HCT116 (cell line): ENCODE results near the gene LUZP2. TPM values are rescaled to one million over a fixed set of nuclear protein-coding genes. Genes with fewer than 3 reads are reported as not detected.

ENCODE experiments used
- ATAC-seq: fragments of 200-7000 bp; cut with Tn5 transposase; 2 replicates; pipeline ENCODE4 v1.9.1; 2020; ENCODE audit warnings: mild to moderate bottlenecking, moderate library complexity
- BruUV-seq: library from RNA; stranded (reverse); fragments of 400-500 nt; replicated peaks from 2 replicates; lab custom pipeline; 2021; lab: Mats Ljungman, UMichigan
- CTCF ChIA-PET: fragments of 300-600 bp; sonication (Branson Sonifier 250); formaldehyde crosslinking; loops from one replicate; lab custom pipeline; 2021; ENCODE audit warnings: antibody characterized with exemption; lab: Charles Lee
- POLR2A ChIA-PET: fragments of 300-600, 350-600 bp; sonication (Branson Sonifier 250); formaldehyde crosslinking; loops from one replicate; lab custom pipeline; 2021; ENCODE audit warnings: antibody characterized with exemption; lab: Charles Lee
- RAD21 ChIA-PET, 2 experiments: fragments of 300-600 bp; sonication (Branson Sonifier 250); formaldehyde crosslinking; loops; one replicate each; lab custom pipeline; 2023; ENCODE audit warnings: low total read pairs in 2 of 2; ENCODE audit not compliant: uncharacterized antibody in 2 of 2, unreplicated experiment in 2 of 2, low non-redundant PET in 1 of 2; lab: Charles Lee
- DNase-seq: peaks from one replicate; pipeline ENCODE4 v3.0.0-alpha.2; 2010; ENCODE audit warnings: low read depth, low spot score
- H2AFZ ChIP-seq: fragments of 200-600 bp; shearing (Covaris generic), sonication (generic); 2 replicates; pipeline ENCODE4 v1.6.1; 2017; ENCODE audit warnings: low read depth, mixed run types, mixed read lengths, antibody characterized with exemption, low read length; ENCODE audit not compliant: poor library complexity, severe bottlenecking
- H3K27ac ChIP-seq: 2 replicates; pipeline ENCODE4 v1.5.1; 2012; ENCODE audit warnings: low read depth, low read length
- H3K27me3 ChIP-seq: fragments of 200-600 bp; sonication (generic); 2 replicates; pipeline ENCODE4 v1.6.1; 2016; ENCODE audit warnings: mixed run types, low read length, mixed read lengths; ENCODE audit not compliant: insufficient read depth
- H3K36me3 ChIP-seq, 2 experiments: fragments of 200-500 bp in 1 of 2; fragments of 200-600 bp in 1 of 2; sonication (Bioruptor generic) in 1 of 2; sonication (generic) in 1 of 2; 2 replicates each; pipeline versions ENCODE4 v1.5.1 to v1.6.1; 2014 to 2016; ENCODE audit warnings: low read length in 2 of 2, inconsistent platforms in 1 of 2, mixed read lengths in 1 of 2, mixed run types in 1 of 2; ENCODE audit not compliant: insufficient read depth in 2 of 2, control insufficient read depth in 1 of 2
- H3K4me1 ChIP-seq, 2 experiments: fragments of 200-600 bp in 1 of 2; sonication (generic) in 1 of 2; 2 replicates each; pipeline versions ENCODE4 v1.5.1 to v1.6.1; 2012 to 2017; ENCODE audit warnings: low read length in 2 of 2, inconsistent platforms in 1 of 2, mild to moderate bottlenecking in 1 of 2, mixed read lengths in 1 of 2, mixed run types in 1 of 2, moderate library complexity in 1 of 2; ENCODE audit not compliant: insufficient read depth in 2 of 2, control insufficient read depth in 1 of 2
- H3K4me2 ChIP-seq: fragments of 200-600 bp; sonication (generic); 2 replicates; pipeline ENCODE4 v1.6.1; 2017; ENCODE audit warnings: mixed run types, low read length, mixed read lengths
- H3K4me3 ChIP-seq, 2 experiments: fragments of 200-600 bp in 1 of 2; sonication (generic) in 1 of 2; replicated peaks in 1 of 2; 2 replicates each; pipeline ENCODE4 v1.5.1; 2011 to 2016; ENCODE audit warnings: low read length in 2 of 2, control low read depth in 1 of 2, low read depth in 1 of 2, mild to moderate bottlenecking in 1 of 2, mixed read lengths in 1 of 2, mixed run types in 1 of 2
- H3K79me2 ChIP-seq: fragments of 200-600 bp; sonication (generic); 2 replicates; pipeline ENCODE4 v1.6.1; 2017; ENCODE audit warnings: mild to moderate bottlenecking, mixed run types, low read length, moderate library complexity, mixed read lengths; ENCODE audit not compliant: insufficient read depth
- H3K9ac ChIP-seq: fragments of 200-600 bp; sonication (generic); 2 replicates; pipeline ENCODE4 v1.6.1; 2016; ENCODE audit warnings: low read length, mixed read lengths
- H3K9me2 ChIP-seq: fragments of 200-600 bp; sonication (generic), shearing (Covaris generic); 2 replicates; pipeline ENCODE4 v1.6.1; 2017; ENCODE audit warnings: mixed run types, mild to moderate bottlenecking, moderate library complexity; ENCODE audit not compliant: insufficient read depth
- H3K9me3 ChIP-seq, 2 experiments: fragments of 200-500 bp in 1 of 2; fragments of 200-600 bp in 1 of 2; sonication (Bioruptor generic) in 1 of 2; sonication (generic) in 1 of 2; 2 replicates each; pipeline ENCODE4 v1.6.1; 2014 to 2017; ENCODE audit warnings: low read length in 2 of 2, mixed read lengths in 2 of 2, inconsistent platforms in 1 of 2, low read depth in 1 of 2, mild to moderate bottlenecking in 1 of 2, mixed run types in 1 of 2, moderate library complexity in 1 of 2; ENCODE audit not compliant: control insufficient read depth in 1 of 2, insufficient read depth in 1 of 2
- H4K20me1 ChIP-seq: fragments of 200-600 bp; sonication (generic), shearing (Covaris generic); 2 replicates; pipeline ENCODE4 v1.6.1; 2017; ENCODE audit warnings: mixed run types, mild to moderate bottlenecking, moderate library complexity; ENCODE audit not compliant: insufficient read depth
- CBX3 ChIP-seq: IDR thresholded peaks from 2 replicates; pipeline ENCODE4 v1.6.1; 2012; ENCODE audit warnings: low read depth
- CEBPB ChIP-seq: IDR thresholded peaks from 2 replicates; pipeline ENCODE4 v1.6.1; 2012; ENCODE audit warnings: low read depth
- EGR1 ChIP-seq: IDR thresholded peaks from 2 replicates; pipeline ENCODE4 v1.6.1; 2012; ENCODE audit warnings: low read depth
- ELF1 ChIP-seq: IDR thresholded peaks from 2 replicates; pipeline ENCODE4 v1.6.1; 2012; ENCODE audit warnings: low read depth, borderline replicate concordance
- EZH2phosphoT487 ChIP-seq: fragments of 200-600 bp; IDR thresholded peaks from 2 replicates; pipeline ENCODE4 v1.6.1; 2018; ENCODE audit warnings: antibody characterized with exemption, borderline replicate concordance
- RAD21 ChIP-seq: IDR thresholded peaks from 2 replicates; pipeline ENCODE4 v1.6.1; 2012; ENCODE audit warnings: low read depth, mild to moderate bottlenecking
- SP1 ChIP-seq: IDR thresholded peaks from 2 replicates; pipeline ENCODE4 v1.6.1; 2012; ENCODE audit warnings: low read depth
- YY1 ChIP-seq: IDR thresholded peaks from 2 replicates; pipeline ENCODE4 v1.6.1; 2011; ENCODE audit warnings: low read length, low read depth, moderate library complexity, mild to moderate bottlenecking; ENCODE audit not compliant: insufficient replicate concordance; ENCODE audit errors: extremely low read depth
- ZFX ChIP-seq: fragments of 450-650 bp; IDR thresholded peaks from 2 replicates; pipeline ENCODE4 v1.6.1; 2017
- ZNF274 ChIP-seq: fragments of 200-500 bp; sonication (Bioruptor generic); IDR thresholded peaks from 2 replicates; pipeline ENCODE4 v1.6.1; 2014; ENCODE audit warnings: mild to moderate bottlenecking, low read depth, low read length, inconsistent platforms
- intact Hi-C: fragments of 100-400 bp; cut with micrococcal nuclease; formaldehyde crosslinking; loops from 2 replicates; pipeline ENCODE4 v1.10.0; 2022
- total RNA-seq: library from RNA; stranded (reverse); gene quantifications from one replicate; pipeline ENCODE4 v1.2.1, GENCODE V29; 2021; ENCODE audit not compliant: unreplicated experiment

LUZP2 gene
- total RNA-seq, 1 experiment from 2014 or later, result not detected

GRCh38 chr11:24559315-24559714 is 62.5 kb downstream of the LUZP2 start:
- ATAC-seq (no peak), DNase-seq (no peak)
- Histone ChIP-seq H3K4me3 (no peak overlapping the region), H3K9ac (no peak overlapping the region), H3K4me1 (no peaks in the 10 kb centered on the region), H3K9me2 (no peaks in the 10 kb centered on the region), H3K4me2 (no peak overlapping the region), H2AFZ (no peak overlapping the region), H3K27ac (no peak overlapping the region), H3K27me3 (no peaks in the 10 kb centered on the region), H3K79me2 (no peaks in the 10 kb centered on the region), H3K36me3 (no peaks in the 10 kb centered on the region), H3K9me3 (peaks cover under 1 to 19% of the 10 kb centered on the region in 2 experiments; a peak in 2 of 4 replicates), H4K20me1 (no peaks in the 10 kb centered on the region)
- intact Hi-C loops, result no loop called here
- TF ChIP-seq EZH2phosphoT487, result no peak
- TF ChIP-seq EGR1, result no peak
- no TSS peak for BruUV-seq
- ChIA-PET RAD21 (no interaction called here), POLR2A (no interaction called here), CTCF (no interaction called here)

- no peak for ATAC-seq
- Histone ChIP-seq H3K9ac (no peak overlapping the region), H3K9me2 (no peaks in the 10 kb centered on the region), H3K4me2 (no peak overlapping the region), H3K9me3 (peaks cover 4 to 17% of the 10 kb centered on the region in 2 experiments; a peak in 2 of 4 replicates), H3K36me3 (no peaks in the 10 kb centered on the region), H3K79me2 (no peaks in the 10 kb centered on the region), H2AFZ (no peak overlapping the region), H3K27ac (no peak overlapping the region), H4K20me1 (no peaks in the 10 kb centered on the region), H3K4me1 (no peaks in the 10 kb centered on the region), H3K27me3 (no peaks in the 10 kb centered on the region), H3K4me3 (no peak overlapping the region)
- ChIA-PET POLR2A (no interaction called here), RAD21 (no interaction called here), CTCF (no interaction called here)
- no peak for TF ChIP-seq RAD21
- TF ChIP-seq YY1, result no peak
- no peak for TF ChIP-seq ZFX
- no peak for TF ChIP-seq ZNF274
- no peak for TF ChIP-seq ELF1
- TF ChIP-seq CEBPB, result no peak
- TF ChIP-seq CBX3, result no peak
- no peak for TF ChIP-seq SP1
- intact Hi-C loops, result no loop called here
- BruUV-seq, result no TSS peak
- DNase-seq, result no peak
Observed at GRCh38 chr11:24560324-24560723, 63.5 kb downstream of the LUZP2 start.
